Activated CD4-positive, alpha-beta T cell treated with anti-CD3 and anti-CD28 coated beads for 48 hours (primary cell): Measurements from ENCODE around the gene KDM5A.

Source experiments
- DNase-seq: peaks from one replicate; pipeline ENCODE4 v3.0.0-alpha.2; 2020

KDM5A gene

DNA sequence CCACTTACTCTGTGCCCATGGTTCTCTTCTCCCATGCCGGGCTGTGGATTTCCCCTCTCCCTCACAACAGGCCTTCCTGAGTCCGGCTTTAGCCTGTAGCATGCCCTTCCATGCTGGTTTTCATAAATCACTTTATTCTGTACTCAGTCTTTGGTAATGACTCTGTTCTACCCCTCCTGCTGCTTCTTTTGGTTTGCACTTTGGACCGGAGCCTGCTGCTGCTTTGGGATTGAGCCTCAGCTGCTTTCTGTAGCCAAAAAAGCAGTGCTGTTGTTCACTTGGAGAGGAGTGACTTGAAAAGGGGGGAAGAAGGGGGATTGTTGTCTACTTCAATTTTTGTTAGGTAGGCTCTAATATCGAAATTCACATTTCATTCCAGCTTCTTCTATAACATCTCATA, 118.0 kb downstream of the KDM5A start:
- DNase-seq = no peak

DNA sequence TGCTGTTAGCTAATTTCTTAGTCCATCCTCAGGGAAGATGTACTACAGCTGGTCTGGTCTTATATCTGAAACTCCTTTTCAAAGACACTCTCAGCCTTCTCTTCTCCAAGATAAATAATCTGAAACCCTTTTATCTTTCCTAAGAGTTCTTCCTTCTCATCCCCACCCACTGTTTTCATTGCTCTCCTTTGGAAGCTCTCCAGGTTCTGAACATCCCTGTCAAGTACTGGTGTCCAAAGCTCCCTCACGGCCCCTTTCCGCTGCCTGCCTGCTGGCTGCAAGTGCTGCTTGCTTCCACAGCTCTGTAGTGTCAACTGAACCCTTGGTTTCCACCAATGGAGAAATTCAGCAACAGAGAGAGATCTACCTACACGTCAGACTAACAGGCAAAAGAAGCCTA, 119.9 kb downstream of the KDM5A start:
- no peak for DNase-seq

GRCh38 chr12:268483-268840, 120.7 kb downstream of the KDM5A start:
- no peak for DNase-seq

- DNase-seq = no peak
Observed at GRCh38 chr12:267581-268482, 121.3 kb downstream of the KDM5A start.

- DNase-seq = no peak
Observed at GRCh38 chr12:265096-265495, 124.0 kb downstream of the KDM5A start.

GRCh38 chr12:264269-264668, 124.9 kb downstream of the KDM5A start:
- DNase-seq = no peak

- no peak for DNase-seq
Observed at GRCh38 chr12:263574-263973, 125.5 kb downstream of the KDM5A start.

- DNase-seq = no peak
Observed at GRCh38 chr12:262817-263216, 126.3 kb downstream of the KDM5A start, which contains the start of gene SLC6A13. TSS of gene SLC6A13 (minus strand) at chr12:262836. CDS start at chr12:260052, 2,784 bp downstream.

- no peak for DNase-seq
Observed at GRCh38 chr12:262113-262512, 127.0 kb downstream of the KDM5A start.

- no peak for DNase-seq
Observed at GRCh38 chr12:257521-258321, 131.4 kb downstream of the KDM5A start.

GRCh38 chr12:256958-257357, 132.2 kb downstream of the KDM5A start:
- DNase-seq = no peak

DNA sequence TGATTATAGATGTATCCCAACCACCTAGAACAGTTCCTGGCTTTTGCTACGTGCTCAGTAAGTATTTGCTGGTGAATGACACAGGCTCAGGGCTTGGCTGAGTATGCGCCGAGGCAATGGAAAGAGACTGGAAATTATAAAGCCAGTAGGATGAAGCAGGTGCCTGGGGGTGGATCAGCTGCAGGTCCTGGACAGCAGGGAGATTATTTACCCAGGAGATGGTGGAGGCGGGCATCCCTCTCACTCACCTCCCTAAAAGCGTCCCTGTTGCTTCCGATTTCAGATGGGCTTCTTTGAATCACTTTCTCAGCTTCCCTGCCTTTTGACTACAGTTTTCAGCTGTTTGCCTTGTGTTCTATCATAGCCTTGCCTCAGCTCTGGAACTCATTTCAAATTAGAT, 132.9 kb downstream of the KDM5A start:
- no peak for DNase-seq

DNA sequence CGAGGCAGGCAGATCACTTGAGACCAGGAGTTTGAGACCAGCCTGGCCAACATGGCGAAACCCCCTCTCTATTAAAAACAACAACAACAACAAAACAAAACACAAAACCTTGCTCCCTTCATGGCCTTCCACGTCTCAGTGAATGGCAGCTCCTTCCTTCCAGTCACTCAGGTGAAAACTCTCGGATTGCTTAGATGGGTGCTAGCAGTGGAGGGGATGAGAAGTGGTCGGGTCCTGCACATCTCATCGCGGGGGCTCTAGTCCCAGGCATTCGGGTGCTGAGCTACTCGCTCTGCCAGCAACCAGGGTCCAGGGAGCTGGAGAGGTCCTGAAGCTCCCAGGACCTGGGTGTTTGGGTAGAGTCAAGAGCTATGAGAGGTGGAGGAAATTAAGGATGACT, 134.2 kb downstream of the KDM5A start:
- no peak for DNase-seq

DNA sequence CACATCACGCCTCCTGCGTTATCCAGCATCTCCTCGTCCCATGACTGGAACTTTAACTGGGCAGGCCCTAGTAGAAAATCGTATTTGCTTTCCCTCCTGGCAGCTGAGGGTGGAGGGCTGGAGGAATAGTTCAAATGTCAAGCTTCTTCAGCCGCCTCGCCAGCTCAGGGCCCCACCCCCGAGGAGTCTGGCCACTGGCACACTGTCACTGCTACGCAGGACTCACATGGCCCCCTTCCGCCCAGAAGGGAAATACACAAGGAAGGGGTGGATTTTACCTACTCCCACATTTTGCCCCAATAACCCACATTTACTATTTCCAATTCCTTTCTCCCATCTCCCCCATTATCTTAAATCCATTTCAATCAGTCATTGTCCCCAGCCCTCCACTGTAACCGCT, 135.1 kb downstream of the KDM5A start:
- DNase-seq = no peak

- no peak for DNase-seq
Observed at GRCh38 chr12:253116-253831, 135.8 kb downstream of the KDM5A start.

DNA sequence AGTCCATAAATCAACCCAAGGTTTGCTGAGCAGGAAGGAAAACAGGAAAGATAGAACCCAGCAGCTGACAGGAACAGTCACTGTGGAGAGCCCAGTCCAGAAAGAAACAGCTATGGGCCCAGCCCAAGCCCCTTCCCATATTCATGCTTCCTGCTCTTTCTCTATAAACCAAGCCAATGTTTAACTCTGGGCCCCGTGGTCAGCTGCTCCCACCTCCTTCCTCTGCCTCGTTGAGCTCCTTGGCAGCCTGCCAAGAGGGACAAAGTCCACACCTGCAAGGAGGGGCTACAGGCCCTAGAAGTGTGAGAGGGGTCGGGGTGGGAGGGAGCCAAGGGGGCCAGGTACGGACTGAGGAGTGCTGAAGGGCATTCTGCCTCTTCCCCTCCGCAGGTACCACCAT, 136.5 kb downstream of the KDM5A start:
- no peak for DNase-seq

DNA sequence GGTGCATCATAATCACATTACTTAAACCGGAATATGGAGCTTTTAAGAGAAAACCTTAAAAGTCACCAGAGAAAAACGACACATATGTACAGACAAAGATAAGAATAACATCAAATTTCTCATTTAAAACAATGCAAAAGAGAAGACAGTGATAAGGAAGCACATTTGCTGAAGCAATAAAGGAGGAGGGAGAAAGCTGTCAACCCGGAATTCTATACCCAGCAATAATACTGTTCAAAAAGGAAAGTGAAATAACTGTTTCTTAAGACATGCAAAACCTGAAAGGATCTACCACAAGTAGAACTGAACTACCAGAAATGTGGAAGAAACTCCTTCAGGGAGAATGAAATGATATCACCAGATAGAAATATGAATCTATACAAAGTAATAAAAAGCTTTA, 141.8 kb downstream of the KDM5A start:
- DNase-seq = no peak

DNA sequence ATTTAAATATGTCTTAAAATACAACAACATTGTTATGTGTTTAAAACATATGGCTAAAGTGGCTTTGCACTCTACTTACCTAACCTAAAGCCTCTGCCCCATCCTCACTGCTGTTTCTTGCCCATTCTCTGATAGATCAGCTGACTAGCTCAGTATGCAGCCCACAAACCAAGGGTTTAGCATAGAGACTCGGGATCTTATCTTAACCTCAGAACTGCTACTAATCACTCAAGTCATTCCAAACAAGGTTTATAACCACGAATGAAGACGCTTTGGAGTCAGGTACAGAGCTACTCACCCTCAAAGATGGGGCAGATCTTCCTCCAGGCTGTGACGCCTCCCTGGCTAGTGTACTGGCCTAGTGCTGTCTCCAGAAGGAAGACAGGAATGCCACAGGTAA, 145.7 kb downstream of the KDM5A start:
- no peak for DNase-seq

GRCh38 chr12:242496-242895, 146.6 kb downstream of the KDM5A start:
- no peak for DNase-seq

DNA sequence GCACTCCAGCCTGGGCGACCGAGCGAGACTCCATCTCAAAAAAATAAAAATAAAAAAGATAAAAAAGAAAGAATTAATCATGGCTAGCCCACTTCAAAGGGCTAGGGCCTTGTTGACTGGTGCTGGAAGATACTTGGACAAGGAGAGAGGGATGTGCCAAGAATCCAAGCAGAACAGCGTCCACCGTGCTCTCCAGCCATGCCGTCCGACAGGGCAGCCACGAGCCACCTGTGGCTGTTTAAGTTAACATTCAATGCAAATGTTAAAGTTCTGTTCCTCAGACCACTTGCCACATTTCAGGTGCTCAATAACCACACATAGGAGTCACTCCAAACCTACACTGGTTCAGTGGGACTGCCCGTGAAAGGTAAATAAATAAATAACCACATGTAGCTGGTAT, 147.9 kb downstream of the KDM5A start:
- DNase-seq = no peak

GRCh38 chr12:240566-240965, 148.6 kb downstream of the KDM5A start:
- no peak for DNase-seq

DNA sequence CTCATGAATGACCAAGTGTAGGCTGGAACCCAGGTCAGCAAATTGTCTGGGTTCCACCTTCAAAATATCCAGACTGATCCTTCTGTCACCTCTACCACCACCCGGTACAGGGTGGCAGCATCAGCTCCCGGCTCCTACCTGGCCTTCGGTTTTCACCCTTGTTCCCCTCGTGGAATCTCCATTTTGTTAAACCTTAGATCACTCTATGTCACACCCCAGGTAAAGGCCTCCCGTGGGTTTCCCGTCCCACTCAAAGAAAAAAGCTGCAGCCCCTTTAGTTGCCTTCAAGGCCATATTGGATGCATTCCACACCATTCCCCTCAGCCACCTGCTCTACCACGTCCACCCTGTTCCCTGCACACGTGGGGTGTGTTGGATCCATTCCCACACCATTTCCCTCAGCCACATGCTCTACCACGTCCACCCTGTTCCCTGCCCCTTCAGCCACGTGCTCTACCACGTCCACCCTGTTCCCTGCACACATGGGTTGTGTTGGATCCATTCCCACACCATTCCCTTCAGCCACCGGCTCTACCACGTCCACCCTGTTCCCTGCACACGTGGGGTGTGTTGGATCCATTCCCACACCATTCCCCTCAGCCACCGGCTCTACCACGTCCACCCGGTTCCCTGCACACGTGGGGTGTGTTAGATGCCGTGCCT, 150.3 kb downstream of the KDM5A start:
- DNase-seq = no peak

- DNase-seq = no peak
Observed at GRCh38 chr12:238116-238515, 151.0 kb downstream of the KDM5A start.
